ENCODE measurements around the gene PMM2. TPM values are rescaled to one million over a fixed set of nuclear protein-coding genes. Genes with fewer than 3 reads are reported as not detected.

The PMM2 gene
- total and polyA plus RNA-seq, 9 of the 15 experiments (the other 6 are each of a cell fraction or from before 2014, with no cell fraction given), result 5.6 to 42.7 (median 25.9) TPM

DNA sequence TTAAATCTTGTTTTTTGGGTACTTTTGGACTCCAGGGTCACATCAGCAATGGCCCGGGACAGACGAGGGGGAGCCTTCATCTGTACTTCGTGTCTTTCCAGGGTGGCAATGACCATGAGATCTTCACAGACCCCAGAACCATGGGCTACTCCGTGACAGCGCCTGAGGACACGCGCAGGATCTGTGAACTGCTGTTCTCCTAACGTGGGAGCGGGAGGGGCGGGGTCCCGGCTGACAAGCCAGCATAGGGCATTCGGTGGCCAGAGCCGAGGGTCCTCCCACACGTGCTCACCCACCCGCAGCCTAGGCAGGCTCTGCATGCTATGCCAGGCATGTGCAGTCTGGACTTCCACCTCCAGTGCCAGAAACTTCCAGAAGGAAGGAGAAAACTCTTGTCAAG is 50.0 kb downstream of the PMM2 start:
- ChIA-PET CTCF (ENCODE audit: low intra/inter-chr PET ratio) (no interaction called here), POLR2A (no interaction called here)
- Histone ChIP-seq H3K4me3 (no peak overlapping the region), H3K4me2 (ENCODE audit: insufficient read depth, low read length) (no peak overlapping the region), H3K4me1 (replicated peaks in 1 of 2; ENCODE audit: control insufficient read depth in 2 of 2, insufficient read depth in 2 of 2, low read length in 2 of 2) (peaks cover 0 to 4% of the 10 kb centered on the region in 2 experiments; a peak in 1 of 5 replicates), H4K20me1 (replicated peaks; ENCODE audit: control insufficient read depth, insufficient read depth, low read length) (no peaks in the 10 kb centered on the region), H3K9ac (ENCODE audit: insufficient read depth in 1 of 2, low read depth in 2 of 2, low read length in 2 of 2) (no peak overlapping the region; a peak in 1 of 4 replicates), H3K9me3 (replicated peaks; ENCODE audit: control insufficient read depth, insufficient read depth, low read depth, low read length) (no peaks in the 10 kb centered on the region), H3K27me3 (ENCODE audit: control insufficient read depth in 2 of 2, insufficient read depth in 2 of 2, low read length in 2 of 2) (no peaks in the 10 kb centered on the region), H3K9me1 (ENCODE audit: control insufficient read depth, insufficient read depth, low read length) (no peaks in the 10 kb centered on the region), H3K79me2 (ENCODE audit: control insufficient read depth, insufficient read depth, low read length) (peaks cover 2% of the 10 kb centered on the region; the same call in 1 of the 3 replicates), H3K27ac (ENCODE audit: extremely low read depth, low read depth, low read length) (no peak overlapping the region), H2AFZ (ENCODE audit: low read depth, low read length) (no peak overlapping the region), H3K36me3 (ENCODE audit: control insufficient read depth, insufficient read depth, low read length) (peaks cover 66% of the 10 kb centered on the region; the same call in 2 of the 3 replicates)
- intact Hi-C loops (cut with micrococcal nuclease), result no loop called here
- 90% methylated on average over 14 of the region's 15 CpGs for WGBS (ENCODE audit: insufficient coverage, low coverage, missing lambda C conversion rate)
- no peak for TF ChIP-seq ZC3H8 (IDR thresholded peaks at IDR 0.05)
- TF ChIP-seq PHB2 (IDR thresholded peaks at IDR 0.05; ENCODE audit: low read depth), result no peak
- no peak for TF ChIP-seq CHAMP1 (IDR thresholded peaks at IDR 0.05)
- TF ChIP-seq HIVEP1 (CRISPR knock-in tag; IDR thresholded peaks at IDR 0.05), result no peak
- DNase-seq (ENCODE audit: extremely low read depth in 1 of 4, low spot score in 3 of 4) (no peak), ATAC-seq (no peak), FAIRE-seq (no peak)
- in situ Hi-C loops (cut with MboI), result no loop called here
- BruUV-seq (replicated peaks), result no TSS peak

Measured in K562 (cell line).